ENCODE data around the gene TUBAL3.
"Not testable (repeated sequence)": the region's sequence is repeated elsewhere in the genome, so short reads cannot be mapped to it uniquely, and the experiment has no call there.

DNA sequence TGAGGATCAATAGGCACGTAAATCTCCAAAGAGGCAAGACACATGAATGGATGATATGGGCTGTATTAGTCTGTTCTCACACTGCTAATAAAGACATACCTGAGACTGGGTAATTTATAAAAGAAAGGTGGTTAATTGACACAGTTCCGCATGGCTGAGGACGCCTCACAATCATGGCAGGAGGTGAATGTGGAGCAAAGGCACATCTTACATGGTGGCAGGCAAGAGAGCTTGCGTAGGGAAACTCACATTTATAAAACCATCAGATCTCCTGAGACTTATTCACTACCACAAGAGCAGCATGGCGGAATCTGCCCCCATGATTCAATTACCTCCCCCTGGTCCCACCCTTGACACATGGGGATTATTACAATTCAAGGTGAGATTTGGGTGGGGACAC lies 25.4 kb downstream of the TUBAL3 start:
- TF ChIP-seq POLR2A (IDR thresholded peaks at IDR 0.05), result not testable (repeated sequence)
- TF ChIP-seq, protein P1, sequence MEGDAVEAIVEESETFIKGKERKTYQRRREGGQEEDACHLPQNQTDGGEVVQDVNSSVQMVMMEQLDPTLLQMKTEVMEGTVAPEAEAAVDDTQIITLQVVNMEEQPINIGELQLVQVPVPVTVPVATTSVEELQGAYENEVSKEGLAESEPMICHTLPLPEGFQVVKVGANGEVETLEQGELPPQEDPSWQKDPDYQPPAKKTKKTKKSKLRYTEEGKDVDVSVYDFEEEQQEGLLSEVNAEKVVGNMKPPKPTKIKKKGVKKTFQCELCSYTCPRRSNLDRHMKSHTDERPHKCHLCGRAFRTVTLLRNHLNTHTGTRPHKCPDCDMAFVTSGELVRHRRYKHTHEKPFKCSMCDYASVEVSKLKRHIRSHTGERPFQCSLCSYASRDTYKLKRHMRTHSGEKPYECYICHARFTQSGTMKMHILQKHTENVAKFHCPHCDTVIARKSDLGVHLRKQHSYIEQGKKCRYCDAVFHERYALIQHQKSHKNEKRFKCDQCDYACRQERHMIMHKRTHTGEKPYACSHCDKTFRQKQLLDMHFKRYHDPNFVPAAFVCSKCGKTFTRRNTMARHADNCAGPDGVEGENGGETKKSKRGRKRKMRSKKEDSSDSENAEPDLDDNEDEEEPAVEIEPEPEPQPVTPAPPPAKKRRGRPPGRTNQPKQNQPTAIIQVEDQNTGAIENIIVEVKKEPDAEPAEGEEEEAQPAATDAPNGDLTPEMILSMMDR (IDR thresholded peaks at IDR 0.05), result not testable (repeated sequence)
